SU-DHL-6 (cell line): ENCODE results near the gene FDXR.

ENCODE experiments used
- H2AFZ ChIP-seq: fragments of 200-600 bp; sonication (generic); 2 replicates; pipeline ENCODE4 v1.6.1; 2014; ENCODE audit warnings: low read depth, mild to moderate bottlenecking, moderate library complexity, mixed read lengths, antibody characterized with exemption, low read length; ENCODE audit not compliant: severe bottlenecking
- H3F3A ChIP-seq: fragments of 200-600 bp; shearing (Covaris generic); 2 replicates; pipeline ENCODE4 v1.6.0; 2016; ENCODE audit warnings: antibody characterized with exemption, mild to moderate bottlenecking; ENCODE audit not compliant: insufficient read depth
- H3K27ac ChIP-seq: fragments of 200-600 bp; sonication (generic); 2 replicates; pipeline ENCODE4 v1.5.1; 2016; ENCODE audit warnings: low read depth, mild to moderate bottlenecking, low read length, moderate library complexity, mixed read lengths
- H3K27me3 ChIP-seq: fragments of 200-600 bp; sonication (generic), shearing (Covaris generic); 2 replicates; pipeline ENCODE4 v1.6.0; 2014; ENCODE audit warnings: mild to moderate bottlenecking, low read length
- H3K36me3 ChIP-seq: fragments of 200-600 bp; sonication (generic); 2 replicates; pipeline ENCODE4 v1.6.1; 2014; ENCODE audit warnings: mild to moderate bottlenecking, low read length, mixed read lengths
- H3K4me2 ChIP-seq: fragments of 300-600, 200-600 bp; shearing (Covaris generic), sonication (generic); 2 replicates; pipeline ENCODE4 v1.6.0; 2014; ENCODE audit warnings: low read length, low read depth, mild to moderate bottlenecking; ENCODE audit not compliant: poor library complexity, severe bottlenecking
- H3K4me3 ChIP-seq: fragments of 200-600 bp; sonication (generic); 2 replicates; pipeline ENCODE4 v1.5.1; 2014; ENCODE audit warnings: antibody characterized with exemption, low read length, mild to moderate bottlenecking, mixed read lengths; ENCODE audit not compliant: insufficient read depth, poor library complexity, severe bottlenecking
- H3K79me2 ChIP-seq: fragments of 200-600 bp; sonication (generic); 2 replicates; pipeline ENCODE4 v1.6.1; 2014; ENCODE audit warnings: mild to moderate bottlenecking, low read length, moderate library complexity; ENCODE audit not compliant: insufficient read depth
- H3K9ac ChIP-seq: fragments of 200-600 bp; sonication (generic); 2 replicates; pipeline ENCODE4 v1.7.0; 2014; ENCODE audit warnings: mild to moderate bottlenecking, low read length
- H3K9me2 ChIP-seq: fragments of 200-600 bp; sonication (generic); replicated peaks from 2 replicates; pipeline ENCODE4 v1.6.1; 2014; ENCODE audit warnings: low read length; ENCODE audit not compliant: insufficient read depth
- H3K9me3 ChIP-seq: fragments of 200-600 bp; sonication (generic); 2 replicates; pipeline ENCODE4 v1.6.1; 2014; ENCODE audit warnings: low read length, mixed read lengths; ENCODE audit not compliant: insufficient read depth
- H4K20me1 ChIP-seq: fragments of 200-600 bp; sonication (generic); 2 replicates; pipeline ENCODE4 v1.6.1; 2014; ENCODE audit warnings: low read depth, mild to moderate bottlenecking, antibody characterized with exemption, low read length, moderate library complexity, mixed read lengths
- EZH2phosphoT487 ChIP-seq: fragments of 200-600 bp; sonication (generic), shearing (Covaris generic); conservative IDR thresholded peaks from 2 replicates; pipeline ENCODE4 v1.6.1; 2018; ENCODE audit warnings: mild to moderate bottlenecking, antibody characterized with exemption, low read length, moderate library complexity, mixed read lengths
- TF ChIP-seq, protein P1 (sequence below): fragments of 200-600 bp; sonication (generic); IDR thresholded peaks from one replicate; pipeline ENCODE4 v1.5.1; 2017; ENCODE audit warnings: antibody characterized with exemption, mild to moderate bottlenecking, low read length, moderate library complexity; ENCODE audit not compliant: insufficient read depth, poor library complexity, severe bottlenecking

FDXR gene

GRCh38 chr17:74903034-74903433 is 30.2 kb upstream of the FDXR start:
- no peak overlapping the region for H3K9ac ChIP-seq
- H3K27me3 ChIP-seq: no peaks in the 10 kb centered on the region
- no peaks in the 10 kb centered on the region for H3F3A ChIP-seq
- H4K20me1 ChIP-seq: no peaks in the 10 kb centered on the region
- H3K79me2 ChIP-seq: no peaks in the 10 kb centered on the region
- no peak overlapping the region for H2AFZ ChIP-seq
- no peaks in the 10 kb centered on the region for H3K9me3 ChIP-seq
- no peak overlapping the region for H3K4me2 ChIP-seq
- no peak overlapping the region for H3K4me3 ChIP-seq
- H3K36me3 ChIP-seq: no peaks in the 10 kb centered on the region
- H3K27ac ChIP-seq: no peak overlapping the region
- H3K9me2 ChIP-seq: no peaks in the 10 kb centered on the region
- TF ChIP-seq EZH2phosphoT487: no peak
- TF ChIP-seq, protein P1, sequence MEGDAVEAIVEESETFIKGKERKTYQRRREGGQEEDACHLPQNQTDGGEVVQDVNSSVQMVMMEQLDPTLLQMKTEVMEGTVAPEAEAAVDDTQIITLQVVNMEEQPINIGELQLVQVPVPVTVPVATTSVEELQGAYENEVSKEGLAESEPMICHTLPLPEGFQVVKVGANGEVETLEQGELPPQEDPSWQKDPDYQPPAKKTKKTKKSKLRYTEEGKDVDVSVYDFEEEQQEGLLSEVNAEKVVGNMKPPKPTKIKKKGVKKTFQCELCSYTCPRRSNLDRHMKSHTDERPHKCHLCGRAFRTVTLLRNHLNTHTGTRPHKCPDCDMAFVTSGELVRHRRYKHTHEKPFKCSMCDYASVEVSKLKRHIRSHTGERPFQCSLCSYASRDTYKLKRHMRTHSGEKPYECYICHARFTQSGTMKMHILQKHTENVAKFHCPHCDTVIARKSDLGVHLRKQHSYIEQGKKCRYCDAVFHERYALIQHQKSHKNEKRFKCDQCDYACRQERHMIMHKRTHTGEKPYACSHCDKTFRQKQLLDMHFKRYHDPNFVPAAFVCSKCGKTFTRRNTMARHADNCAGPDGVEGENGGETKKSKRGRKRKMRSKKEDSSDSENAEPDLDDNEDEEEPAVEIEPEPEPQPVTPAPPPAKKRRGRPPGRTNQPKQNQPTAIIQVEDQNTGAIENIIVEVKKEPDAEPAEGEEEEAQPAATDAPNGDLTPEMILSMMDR: no peak

GRCh38 chr17:74901353-74902135 is 28.8 kb upstream of the FDXR start:
- H3K4me3 ChIP-seq: no peak overlapping the region
- no peaks in the 10 kb centered on the region for H3F3A ChIP-seq
- no peaks in the 10 kb centered on the region for H3K9me3 ChIP-seq
- H4K20me1 ChIP-seq: no peaks in the 10 kb centered on the region
- no peaks in the 10 kb centered on the region for H3K27me3 ChIP-seq
- H3K36me3 ChIP-seq: no peaks in the 10 kb centered on the region
- no peak for TF ChIP-seq EZH2phosphoT487
- TF ChIP-seq, protein P1: no peak
- H3K79me2 ChIP-seq: no peaks in the 10 kb centered on the region
- no peaks in the 10 kb centered on the region for H3K9me2 ChIP-seq
- H3K9ac ChIP-seq: no peak overlapping the region
- no peak overlapping the region for H3K27ac ChIP-seq
- no peak overlapping the region for H3K4me2 ChIP-seq
- H2AFZ ChIP-seq: no peak overlapping the region

- no peaks in the 10 kb centered on the region for H3K36me3 ChIP-seq
- no peaks in the 10 kb centered on the region for H3F3A ChIP-seq
- no peaks in the 10 kb centered on the region for H4K20me1 ChIP-seq
- no peak overlapping the region for H3K9ac ChIP-seq
- no peak overlapping the region for H3K4me2 ChIP-seq
- H3K27ac ChIP-seq: no peak overlapping the region
- TF ChIP-seq, protein P1: no peak
- TF ChIP-seq EZH2phosphoT487: no peak
- no peak overlapping the region for H2AFZ ChIP-seq
- H3K9me2 ChIP-seq: no peaks in the 10 kb centered on the region
- no peak overlapping the region for H3K4me3 ChIP-seq
- no peaks in the 10 kb centered on the region for H3K79me2 ChIP-seq
- no peaks in the 10 kb centered on the region for H3K27me3 ChIP-seq
- no peaks in the 10 kb centered on the region for H3K9me3 ChIP-seq
These were observed 27.4 kb upstream of the FDXR start for GRCh38 chr17:74900208-74900607.
